AG10803 (cell line): ENCODE data around the gene PIK3R3.
"Not testable (repeated sequence)": the region's sequence is repeated elsewhere in the genome, so short reads cannot be mapped to it uniquely, and the experiment has no call there.

ENCODE experiments used
- DNase-seq: peaks from one replicate; pipeline ENCODE4 v3.0.0; 2010; ENCODE audit warnings: low read depth
- H3K4me3 ChIP-seq: 2 replicates; pipeline ENCODE4 v1.5.1; 2011; ENCODE audit warnings: mild to moderate bottlenecking, low read length, control low read depth
- CTCF ChIP-seq: conservative IDR thresholded peaks from 2 replicates; pipeline ENCODE4 v1.5.1; 2011; ENCODE audit warnings: mild to moderate bottlenecking, low read length, control low read depth, inconsistent platforms

PIK3R3 gene

GRCh38 chr1:46064708-46065107 lies 67.7 kb downstream of the PIK3R3 start:
- TF ChIP-seq CTCF, result no peak
- DNase-seq, result no peak
- no peak overlapping the region for H3K4me3 ChIP-seq

GRCh38 chr1:46062651-46063319 lies 69.6 kb downstream of the PIK3R3 start:
- H3K4me3 ChIP-seq, result peak overlapping the region; percentile 20
- DNase-seq, result no peak
- TF ChIP-seq CTCF, result no peak

GRCh38 chr1:46061146-46061545 lies 71.3 kb downstream of the PIK3R3 start:
- H3K4me3 ChIP-seq, result no peak overlapping the region
- TF ChIP-seq CTCF, result no peak
- no peak for DNase-seq

GRCh38 chr1:46058936-46059335 lies 73.5 kb downstream of the PIK3R3 start:
- no peak for DNase-seq
- no peak for TF ChIP-seq CTCF
- no peak overlapping the region for H3K4me3 ChIP-seq

GRCh38 chr1:46057781-46058180 lies 74.6 kb downstream of the PIK3R3 start:
- H3K4me3 ChIP-seq, result no peak overlapping the region
- DNase-seq, result no peak
- no peak for TF ChIP-seq CTCF

- not testable (repeated sequence) for DNase-seq, H3K4me3 ChIP-seq
Observed at GRCh38 chr1:46057215-46057614, 75.2 kb downstream of the PIK3R3 start.

- DNase-seq, result no peak
- H3K4me3 ChIP-seq, result no peak overlapping the region
- TF ChIP-seq CTCF, result no peak
Observed at GRCh38 chr1:46056325-46056724, 76.1 kb downstream of the PIK3R3 start.

GRCh38 chr1:46053734-46054133 lies 78.7 kb downstream of the PIK3R3 start:
- no peak overlapping the region for H3K4me3 ChIP-seq
- DNase-seq, result no peak
- TF ChIP-seq CTCF, result no peak
